Gastroesophageal sphincter (tissue), 4 donors: Measurements from ENCODE around the gene RNU6-7. TPM values are rescaled to one million over a fixed set of nuclear protein-coding genes. Genes with fewer than 3 reads are reported as not detected.

Experiments
- ATAC-seq: fragments of 150-250 bp; one replicate; pipeline ENCODE4 v1.9.1; 2016; ENCODE audit warnings: mild to moderate bottlenecking, moderate library complexity
- H3K27ac ChIP-seq, 4 donors: fragments of 200-600 bp; sonication (generic) in 3 of 4; 1 replicate in 3 of 4; 2 replicates in 1 of 4; pipeline ENCODE4 v1.5.1; 2016 to 2019
- H3K27me3 ChIP-seq: fragments of 200-600 bp; sonication (generic); one replicate; pipeline ENCODE4 v1.5.1; 2019
- H3K36me3 ChIP-seq, 2 donors: fragments of 200-600 bp; sonication (generic); one replicate each; pipeline ENCODE4 v1.5.1; 2019; ENCODE audit warnings: control low read depth in 1 of 2
- H3K4me1 ChIP-seq, 3 donors: fragments of 200-600 bp; sonication (generic); 1 replicate in 2 of 3; 2 replicates in 1 of 3; pipeline ENCODE4 v1.5.1; 2016 to 2019; ENCODE audit warnings: control low read depth in 2 of 3
- H3K4me3 ChIP-seq, 2 donors: fragments of 200-600 bp; sonication (generic); one replicate each; pipeline ENCODE4 v1.5.1; 2019; ENCODE audit warnings: mild to moderate bottlenecking in 1 of 2, moderate library complexity in 1 of 2
- H3K9me3 ChIP-seq, 3 donors: fragments of 200-600 bp; sonication (generic); one replicate each; pipeline ENCODE4 v1.5.1; 2017 to 2019; ENCODE audit warnings: control low read depth in 2 of 3
- CTCF ChIP-seq, 4 experiments: fragments of 200-600 bp in 2 of 4; fragments of 450-650 bp in 2 of 4; sonication (generic) in 1 of 4; IDR thresholded peaks; one replicate each; pipeline ENCODE4 v1.5.1; 2017 to 2019; ENCODE audit warnings: antibody characterized with exemption in 4 of 4, mild to moderate bottlenecking in 2 of 4, moderate library complexity in 2 of 4
- EP300 ChIP-seq: sonication (generic); formaldehyde crosslinking; IDR thresholded peaks from one replicate; pipeline ENCODE4 v1.6.1; 2017; ENCODE audit warnings: antibody characterized with exemption, mild to moderate bottlenecking
- POLR2A ChIP-seq, 2 donors: fragments of 450-650 bp; IDR thresholded peaks; one replicate each; pipeline ENCODE4 v1.6.1; 2017; ENCODE audit warnings: antibody characterized with exemption in 2 of 2, mild to moderate bottlenecking in 2 of 2, moderate library complexity in 1 of 2
- POLR2AphosphoS5 ChIP-seq: sonication (generic); formaldehyde crosslinking; IDR thresholded peaks from one replicate; pipeline ENCODE4 v1.6.1; 2017; ENCODE audit warnings: antibody characterized with exemption
- whole genome bisulfite sequencing, 2 donors: methylation state at CpG; one replicate each; pipeline ENCODE4 v1.1.5; 2018; ENCODE audit warnings: low coverage in 1 of 2; 5-methylcytosine and 5-hydroxymethylcytosine counted together
- total RNA-seq, 4 donors: library from RNA; depleted of rRNA; stranded (reverse); fragments of >200 nt; gene quantifications; one replicate each; pipeline ENCODE4 v1.1.0, GENCODE V29; 2016

Gene RNU6-7
- not detected for total RNA-seq

DNA sequence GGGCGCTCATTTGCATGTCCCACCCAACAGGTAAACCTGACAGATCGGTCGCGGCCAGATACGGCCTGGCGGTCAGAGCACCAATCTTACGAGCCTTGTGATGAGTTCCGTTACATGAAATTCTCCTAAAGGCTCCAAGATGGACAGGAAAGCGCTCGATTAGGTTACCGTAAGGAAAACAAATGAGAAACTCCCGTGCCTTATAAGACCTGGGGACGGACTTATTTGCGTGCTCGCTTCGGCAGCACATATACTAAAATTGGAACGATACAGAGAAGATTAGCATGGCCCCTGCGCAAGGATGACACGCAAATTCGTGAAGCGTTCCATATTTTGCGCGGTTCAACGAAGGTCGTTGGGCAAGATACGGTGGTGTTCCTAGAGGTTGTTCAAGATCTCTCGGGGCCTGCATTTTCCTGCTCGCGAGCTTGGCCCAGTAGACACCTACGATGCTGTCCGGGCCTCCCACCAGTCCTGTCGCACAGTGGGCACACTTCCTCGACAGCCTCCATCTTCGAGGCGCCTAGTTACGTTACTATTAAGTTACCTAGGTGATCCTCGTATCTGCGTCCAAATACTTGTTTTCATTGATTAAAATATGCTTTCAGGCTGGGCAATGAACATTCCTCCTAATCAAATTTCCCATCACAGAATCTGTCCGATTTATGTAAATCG, at the start of gene RNU6-7:
Gene RNU6-7 (plus strand): TSS at position 230 of the 675 bp plus-strand sequence.
- TF ChIP-seq CTCF (IDR thresholded peaks at IDR 0.05) (no peak), POLR2AphosphoS5 (no peak), POLR2A (IDR thresholded peaks at IDR 0.05) (no peak), EP300 (no peak)
- WGBS, 2 donors: 4% methylated on average over 22 to 23 of the region's 40 CpGs
- Histone ChIP-seq H3K4me3 (peak within 1 kb of the TSS; percentile 76 to 78), H3K27me3 (no peaks in the 10 kb centered on the region), H3K4me1 (peaks cover 0 to 34% (median 0%) of the 10 kb centered on the region in 3 donors), H3K27ac (peak within 1 kb of the TSS; percentile 85 to 97 (median 87)), H3K9me3 (no peaks in the 10 kb centered on the region), H3K36me3 (no peaks in the 10 kb centered on the region)
- ATAC-seq: peak; percentile 4

GRCh38 chr14:32166029-32166428, 35.8 kb upstream of the RNU6-7 start:
- TF ChIP-seq POLR2A (IDR thresholded peaks at IDR 0.05): no peak
- TF ChIP-seq CTCF (IDR thresholded peaks at IDR 0.05): no peak
- no peak for TF ChIP-seq EP300
- TF ChIP-seq POLR2AphosphoS5: no peak
- ATAC-seq: no peak
- 83% methylated on average over 2 of the region's 2 CpGs; no CpG with 5 or more reads in 1 of the 2 donors for WGBS, 2 donors

DNA sequence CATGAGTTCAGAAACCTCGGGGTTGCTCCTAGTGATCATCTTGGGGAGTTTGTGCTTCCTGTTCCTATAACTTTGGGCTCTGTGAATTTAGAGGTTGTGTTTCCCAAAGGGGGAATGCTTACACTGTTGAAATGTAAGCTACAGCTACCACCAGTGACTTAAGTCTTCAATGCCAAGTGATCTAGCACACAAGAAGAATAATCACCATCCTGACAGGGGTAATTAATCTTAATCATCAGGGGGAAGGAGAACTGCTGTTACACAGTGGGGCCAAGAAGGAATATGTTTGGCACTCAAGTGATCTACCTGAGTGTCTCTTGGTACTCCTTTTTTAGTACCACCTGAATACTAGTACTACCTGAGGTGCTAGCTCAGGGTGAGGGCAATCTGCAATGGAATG, 34.9 kb upstream of the RNU6-7 start:
- Histone ChIP-seq H3K27ac (no peak overlapping the region), H3K4me1 (no peaks in the 10 kb centered on the region), H3K4me3 (no peak overlapping the region), H3K27me3 (no peaks in the 10 kb centered on the region), H3K9me3 (no peaks in the 10 kb centered on the region), H3K36me3 (no peaks in the 10 kb centered on the region)
- TF ChIP-seq EP300 (no peak), CTCF (IDR thresholded peaks at IDR 0.05) (no peak), POLR2AphosphoS5 (no peak), POLR2A (IDR thresholded peaks at IDR 0.05) (no peak)
- WGBS, 2 donors: 90 to 100% methylated on average over 1 of the region's 1 CpG
- ATAC-seq: no peak

More at GRCh38 chr14:32166029-32166428, 35.8 kb upstream of the RNU6-7 start:
- Histone ChIP-seq H3K27me3 (no peaks in the 10 kb centered on the region), H3K4me1 (no peaks in the 10 kb centered on the region), H3K27ac (no peak overlapping the region), H3K4me3 (no peak overlapping the region), H3K36me3 (no peaks in the 10 kb centered on the region), H3K9me3 (no peaks in the 10 kb centered on the region)

DNA sequence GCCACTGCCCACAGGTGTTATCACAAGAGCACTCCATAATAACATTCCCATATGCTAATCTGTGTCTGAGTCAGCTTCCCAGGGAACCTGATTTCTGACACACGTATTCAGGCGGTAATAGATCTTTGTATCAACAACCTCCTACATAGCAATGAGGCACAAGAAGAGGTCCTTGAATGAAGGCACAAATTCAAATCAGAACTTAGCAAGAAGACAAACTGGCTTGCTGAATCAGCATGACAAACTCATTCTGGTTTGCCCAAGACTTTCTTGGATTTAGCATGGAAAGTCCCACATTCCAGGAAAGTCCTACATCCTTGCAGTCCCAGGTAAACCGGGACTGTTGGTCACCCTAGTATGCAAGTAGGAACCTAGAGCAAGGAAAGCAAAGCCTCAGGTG, 33.9 kb upstream of the RNU6-7 start:
- Histone ChIP-seq H3K4me3 (no peak overlapping the region), H3K27ac (no peak overlapping the region), H3K9me3 (no peaks in the 10 kb centered on the region), H3K4me1 (no peaks in the 10 kb centered on the region), H3K27me3 (no peaks in the 10 kb centered on the region), H3K36me3 (no peaks in the 10 kb centered on the region)
- ATAC-seq: no peak
- 90 to 92% methylated on average over 2 of the region's 3 CpGs for WGBS, 2 donors
- TF ChIP-seq CTCF (IDR thresholded peaks at IDR 0.05) (no peak), POLR2AphosphoS5 (no peak), POLR2A (IDR thresholded peaks at IDR 0.05) (no peak), EP300 (no peak)

- H3K27me3 ChIP-seq: no peaks in the 10 kb centered on the region
- H3K36me3 ChIP-seq: no peaks in the 10 kb centered on the region
- H3K9me3 ChIP-seq: no peaks in the 10 kb centered on the region
- TF ChIP-seq EP300 (no peak), CTCF (IDR thresholded peaks at IDR 0.05) (no peak), POLR2A (IDR thresholded peaks at IDR 0.05) (no peak), POLR2AphosphoS5 (no peak)
- no peak for ATAC-seq
- no peak overlapping the region for H3K4me3 ChIP-seq
- H3K4me1 ChIP-seq: no peaks in the 10 kb centered on the region
- WGBS, 2 donors: 81 to 88% methylated on average over 3 of the region's 3 CpGs
- no peak overlapping the region for H3K27ac ChIP-seq
These were observed 32.7 kb upstream of the RNU6-7 start for GRCh38 chr14:32169191-32169590.
